ENCODE results near the gene KREMEN2. TPM values are rescaled to one million over a fixed set of nuclear protein-coding genes. Genes with fewer than 3 reads are reported as not detected.

Gene KREMEN2
- total and polyA plus RNA-seq, 2 experiments from 2014 or later = 3.6 to 4.9 TPM

- Histone ChIP-seq H4K20me1 (ENCODE audit: insufficient read depth, poor library complexity, severe bottlenecking) (no peaks in the 10 kb centered on the region), H3K4me3 (no peak overlapping the region), H2AFZ (no peak overlapping the region), H3K27me3 (no peaks in the 10 kb centered on the region), H3K36me3 (replicated peaks; ENCODE audit: insufficient read depth, low read depth) (no peaks in the 10 kb centered on the region), H3K79me2 (peaks cover 5% of the 10 kb centered on the region), H3K9me3 (ENCODE audit: low read depth) (no peaks in the 10 kb centered on the region), H3K4me2 (no peak overlapping the region), H3K4me1 (ENCODE audit: insufficient read depth) (peaks cover 9% of the 10 kb centered on the region), H3K9me2 (replicated peaks; ENCODE audit: insufficient read depth) (no peaks in the 10 kb centered on the region), H3K27ac (no peak overlapping the region)
- TF ChIP-seq EZH2phosphoT487 (IDR thresholded peaks at IDR 0.05; ENCODE audit: low read depth, severe bottlenecking, unreplicated experiment) = no peak
- 94% methylated on average over 6 of the region's 6 CpGs for WGBS (ENCODE audit: low lambda C conversion rate, missing lambda C conversion rate)
- DNase-seq (ENCODE audit: low spot score) = no peak
Measured at GRCh38 chr16:2977440-2977839, 13.4 kb downstream of the KREMEN2 start.

- Histone ChIP-seq H3K4me2 (peak overlapping the region; percentile 98), H3K9me2 (replicated peaks; ENCODE audit: insufficient read depth) (no peaks in the 10 kb centered on the region), H3K4me3 (peak overlapping the region; percentile 67), H3K27me3 (no peaks in the 10 kb centered on the region), H3K79me2 (peaks cover 5% of the 10 kb centered on the region), H3K27ac (no peak overlapping the region), H2AFZ (peak overlapping the region; percentile 25), H3K9me3 (ENCODE audit: low read depth) (no peaks in the 10 kb centered on the region), H3K4me1 (ENCODE audit: insufficient read depth) (peaks cover 9% of the 10 kb centered on the region), H3K36me3 (replicated peaks; ENCODE audit: insufficient read depth, low read depth) (no peaks in the 10 kb centered on the region), H4K20me1 (ENCODE audit: insufficient read depth, poor library complexity, severe bottlenecking) (no peaks in the 10 kb centered on the region)
- no peak for DNase-seq (ENCODE audit: low spot score)
- WGBS (ENCODE audit: low lambda C conversion rate, missing lambda C conversion rate) = 16% methylated on average over 18 of the region's 43 CpGs
- TF ChIP-seq EZH2phosphoT487 (IDR thresholded peaks at IDR 0.05; ENCODE audit: low read depth, severe bottlenecking, unreplicated experiment) = no peak
Measured at GRCh38 chr16:2979669-2980226, 15.7 kb downstream of the KREMEN2 start.

- Histone ChIP-seq H3K79me2 (peaks cover 5% of the 10 kb centered on the region), H3K4me1 (ENCODE audit: insufficient read depth) (peaks cover 9% of the 10 kb centered on the region), H4K20me1 (ENCODE audit: insufficient read depth, poor library complexity, severe bottlenecking) (no peaks in the 10 kb centered on the region), H2AFZ (peak within 1 kb of the TSS; percentile 95), H3K9me3 (ENCODE audit: low read depth) (no peaks in the 10 kb centered on the region), H3K4me2 (peak within 1 kb of the TSS; percentile 98), H3K9me2 (replicated peaks; ENCODE audit: insufficient read depth) (no peaks in the 10 kb centered on the region), H3K27ac (peak within 1 kb of the TSS; percentile 93), H3K4me3 (peak within 1 kb of the TSS; percentile 82), H3K27me3 (no peaks in the 10 kb centered on the region), H3K36me3 (replicated peaks; ENCODE audit: insufficient read depth, low read depth) (no peaks in the 10 kb centered on the region)
- TF ChIP-seq EZH2phosphoT487 (IDR thresholded peaks at IDR 0.05; ENCODE audit: low read depth, severe bottlenecking, unreplicated experiment) (no peak), EZH2 (IDR thresholded peaks at IDR 0.05; ENCODE audit: borderline replicate concordance) (no peak)
- TF ChIP-seq, protein P1, sequence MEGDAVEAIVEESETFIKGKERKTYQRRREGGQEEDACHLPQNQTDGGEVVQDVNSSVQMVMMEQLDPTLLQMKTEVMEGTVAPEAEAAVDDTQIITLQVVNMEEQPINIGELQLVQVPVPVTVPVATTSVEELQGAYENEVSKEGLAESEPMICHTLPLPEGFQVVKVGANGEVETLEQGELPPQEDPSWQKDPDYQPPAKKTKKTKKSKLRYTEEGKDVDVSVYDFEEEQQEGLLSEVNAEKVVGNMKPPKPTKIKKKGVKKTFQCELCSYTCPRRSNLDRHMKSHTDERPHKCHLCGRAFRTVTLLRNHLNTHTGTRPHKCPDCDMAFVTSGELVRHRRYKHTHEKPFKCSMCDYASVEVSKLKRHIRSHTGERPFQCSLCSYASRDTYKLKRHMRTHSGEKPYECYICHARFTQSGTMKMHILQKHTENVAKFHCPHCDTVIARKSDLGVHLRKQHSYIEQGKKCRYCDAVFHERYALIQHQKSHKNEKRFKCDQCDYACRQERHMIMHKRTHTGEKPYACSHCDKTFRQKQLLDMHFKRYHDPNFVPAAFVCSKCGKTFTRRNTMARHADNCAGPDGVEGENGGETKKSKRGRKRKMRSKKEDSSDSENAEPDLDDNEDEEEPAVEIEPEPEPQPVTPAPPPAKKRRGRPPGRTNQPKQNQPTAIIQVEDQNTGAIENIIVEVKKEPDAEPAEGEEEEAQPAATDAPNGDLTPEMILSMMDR (IDR thresholded peaks at IDR 0.05; ENCODE audit: poor library complexity) = no peak
- DNase-seq (ENCODE audit: low spot score) = peak; percentile 97
- 14% methylated on average over 50 of the region's 91 CpGs for WGBS (ENCODE audit: low lambda C conversion rate, missing lambda C conversion rate)
Measured at GRCh38 chr16:2980227-2981176, 16.4 kb downstream of the KREMEN2 start, which contains the start of gene PKMYT1. PKMYT1 (minus strand) TSS chr16:2980446; CDS start chr16:2979657, 789 bp downstream.

- Histone ChIP-seq H3K9me3 (ENCODE audit: low read depth) (no peaks in the 10 kb centered on the region), H4K20me1 (ENCODE audit: insufficient read depth, poor library complexity, severe bottlenecking) (no peaks in the 10 kb centered on the region), H3K4me2 (peak overlapping the region; percentile 98), H2AFZ (peak overlapping the region; percentile 95), H3K4me3 (no peak overlapping the region), H3K27me3 (no peaks in the 10 kb centered on the region), H3K4me1 (ENCODE audit: insufficient read depth) (peaks cover 9% of the 10 kb centered on the region), H3K9me2 (replicated peaks; ENCODE audit: insufficient read depth) (no peaks in the 10 kb centered on the region), H3K36me3 (replicated peaks; ENCODE audit: insufficient read depth, low read depth) (no peaks in the 10 kb centered on the region), H3K27ac (peak overlapping the region; percentile 93), H3K79me2 (peaks cover 5% of the 10 kb centered on the region)
- no peak for DNase-seq (ENCODE audit: low spot score)
- no peak for TF ChIP-seq EZH2 (IDR thresholded peaks at IDR 0.05; ENCODE audit: borderline replicate concordance)
- TF ChIP-seq, protein P1 (IDR thresholded peaks at IDR 0.05; ENCODE audit: poor library complexity) = no peak
- no peak for TF ChIP-seq EZH2phosphoT487 (IDR thresholded peaks at IDR 0.05; ENCODE audit: low read depth, severe bottlenecking, unreplicated experiment)
- 32% methylated on average over 33 of the region's 33 CpGs for WGBS (ENCODE audit: low lambda C conversion rate, missing lambda C conversion rate)
Measured at GRCh38 chr16:2981177-2981898, 17.3 kb downstream of the KREMEN2 start.
